ENCODE measurements around the gene ESR1. TPM values are rescaled to one million over a fixed set of nuclear protein-coding genes. Genes with fewer than 3 reads are reported as not detected.

ESR1 gene
- total RNA-seq, 3 donors from 2014 or later = 2.2 to 74.5 (median 67.5) TPM

DNA sequence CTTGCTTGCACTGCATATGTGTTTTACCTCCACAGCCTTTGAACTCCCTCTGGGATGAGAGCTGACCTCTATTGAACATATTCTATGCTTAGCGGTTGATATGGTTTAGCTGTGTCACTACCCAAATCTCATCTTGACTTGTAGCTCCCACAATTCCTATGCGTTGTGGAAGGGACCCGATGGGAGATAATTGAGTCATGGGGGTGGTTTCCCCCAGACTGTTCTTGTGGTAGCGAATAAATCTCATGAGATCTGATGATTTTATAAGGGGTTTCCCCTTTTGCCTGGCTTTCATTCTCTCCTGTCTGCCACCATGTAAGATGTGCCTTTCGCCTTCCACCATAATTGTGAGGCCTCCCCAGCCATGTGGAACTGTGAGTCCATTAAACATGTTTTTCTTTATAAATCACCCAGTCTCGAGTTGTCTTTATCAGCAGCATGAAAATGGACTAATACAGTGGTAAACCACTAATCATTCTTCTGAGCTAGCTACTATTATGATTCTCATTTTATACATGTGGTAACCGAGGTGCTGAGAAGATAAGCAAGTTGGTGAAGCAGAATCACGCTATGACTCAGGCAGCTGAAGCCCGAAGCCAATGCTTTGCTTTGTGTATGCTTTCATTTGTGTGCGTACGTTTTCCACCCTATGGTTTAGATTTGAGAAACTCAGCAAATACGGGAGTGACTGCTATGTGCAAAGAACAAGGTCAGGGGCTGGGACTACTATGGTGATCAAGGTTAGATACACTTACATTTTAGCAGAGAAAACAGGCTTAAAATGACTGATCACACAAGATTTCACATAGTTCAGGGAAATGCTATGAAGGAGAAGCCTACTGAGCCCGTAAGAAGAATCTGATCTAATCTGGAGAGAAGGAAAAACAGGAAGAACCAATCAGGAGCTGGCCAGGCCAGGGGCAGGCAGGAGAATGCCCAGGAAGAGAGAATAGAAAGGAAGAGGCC, 363.5 kb downstream of the ESR1 start:
- no peaks in the 10 kb centered on the region for H3K4me1 ChIP-seq
- no peak for DNase-seq (ENCODE audit: low spot score in 2 of 2)
- peak overlapping the region in 1 of 2 donors; percentile 19 for H3K27ac ChIP-seq
- H3K27me3 ChIP-seq = no peaks in the 10 kb centered on the region
- H3K36me3 ChIP-seq = no peaks in the 10 kb centered on the region
- TF ChIP-seq POLR2A (IDR thresholded peaks at IDR 0.05) (no peak), POLR2AphosphoS5 (IDR thresholded peaks at IDR 0.05) (no peak)
- TF ChIP-seq, protein P1, sequence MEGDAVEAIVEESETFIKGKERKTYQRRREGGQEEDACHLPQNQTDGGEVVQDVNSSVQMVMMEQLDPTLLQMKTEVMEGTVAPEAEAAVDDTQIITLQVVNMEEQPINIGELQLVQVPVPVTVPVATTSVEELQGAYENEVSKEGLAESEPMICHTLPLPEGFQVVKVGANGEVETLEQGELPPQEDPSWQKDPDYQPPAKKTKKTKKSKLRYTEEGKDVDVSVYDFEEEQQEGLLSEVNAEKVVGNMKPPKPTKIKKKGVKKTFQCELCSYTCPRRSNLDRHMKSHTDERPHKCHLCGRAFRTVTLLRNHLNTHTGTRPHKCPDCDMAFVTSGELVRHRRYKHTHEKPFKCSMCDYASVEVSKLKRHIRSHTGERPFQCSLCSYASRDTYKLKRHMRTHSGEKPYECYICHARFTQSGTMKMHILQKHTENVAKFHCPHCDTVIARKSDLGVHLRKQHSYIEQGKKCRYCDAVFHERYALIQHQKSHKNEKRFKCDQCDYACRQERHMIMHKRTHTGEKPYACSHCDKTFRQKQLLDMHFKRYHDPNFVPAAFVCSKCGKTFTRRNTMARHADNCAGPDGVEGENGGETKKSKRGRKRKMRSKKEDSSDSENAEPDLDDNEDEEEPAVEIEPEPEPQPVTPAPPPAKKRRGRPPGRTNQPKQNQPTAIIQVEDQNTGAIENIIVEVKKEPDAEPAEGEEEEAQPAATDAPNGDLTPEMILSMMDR (IDR thresholded peaks at IDR 0.05) = no peak
- intact Hi-C loops (cut with DNase I; ENCODE audit: low total_unique reads) = no loop called here
- H3K9me3 ChIP-seq = no peaks in the 10 kb centered on the region
- no peak overlapping the region for H3K4me3 ChIP-seq

DNA sequence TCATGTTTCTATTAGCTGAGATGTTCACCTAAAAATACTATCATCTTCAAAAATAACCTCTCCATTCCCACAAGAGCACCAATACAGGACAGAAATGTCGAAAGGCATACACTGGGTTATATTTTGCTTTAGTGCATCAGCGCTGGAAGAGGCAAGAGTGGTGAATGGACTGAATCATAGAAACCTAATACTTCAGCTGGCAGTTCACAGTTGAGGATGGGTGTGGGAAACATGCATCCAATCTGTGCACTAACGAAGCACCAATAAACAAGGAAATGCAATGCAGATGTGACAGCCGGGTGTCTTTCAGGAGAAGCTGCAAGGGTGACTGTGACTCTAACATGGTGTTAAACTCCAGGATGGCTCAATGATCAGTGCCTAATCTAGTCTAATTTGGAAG, 365.8 kb downstream of the ESR1 start:
- TF ChIP-seq, protein P1 (IDR thresholded peaks at IDR 0.05) = no peak
- TF ChIP-seq POLR2A (IDR thresholded peaks at IDR 0.05) = no peak
- TF ChIP-seq POLR2AphosphoS5 (IDR thresholded peaks at IDR 0.05) = no peak
- Histone ChIP-seq H3K4me1 (no peaks in the 10 kb centered on the region), H3K4me3 (no peak overlapping the region), H3K9me3 (no peaks in the 10 kb centered on the region), H3K27ac (no peak overlapping the region), H3K27me3 (no peaks in the 10 kb centered on the region), H3K36me3 (no peaks in the 10 kb centered on the region)
- intact Hi-C loops (cut with DNase I; ENCODE audit: low total_unique reads) = no loop called here
- no peak for DNase-seq (ENCODE audit: low spot score in 2 of 2)

DNA sequence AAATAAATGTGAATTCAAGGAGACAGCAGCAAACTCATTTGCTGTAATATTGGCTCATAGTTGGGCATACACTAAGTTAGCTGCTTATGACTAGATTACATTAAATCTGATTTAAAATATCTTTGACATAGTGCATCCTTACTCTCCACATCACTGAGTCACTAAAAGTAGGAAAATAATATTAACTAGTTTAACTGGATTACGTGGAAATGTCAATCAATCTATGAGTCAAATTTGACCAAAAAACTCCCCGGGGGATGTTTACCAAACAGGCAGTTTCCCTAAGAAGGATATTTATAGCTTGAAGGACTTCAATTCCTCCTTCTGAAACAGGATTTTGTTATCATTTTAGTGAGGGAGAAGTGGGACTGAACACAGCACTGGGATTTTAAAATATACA, 366.5 kb downstream of the ESR1 start:
- no peaks in the 10 kb centered on the region for H3K36me3 ChIP-seq
- H3K9me3 ChIP-seq = no peaks in the 10 kb centered on the region
- DNase-seq (ENCODE audit: low spot score in 2 of 2) = no peak

DNA sequence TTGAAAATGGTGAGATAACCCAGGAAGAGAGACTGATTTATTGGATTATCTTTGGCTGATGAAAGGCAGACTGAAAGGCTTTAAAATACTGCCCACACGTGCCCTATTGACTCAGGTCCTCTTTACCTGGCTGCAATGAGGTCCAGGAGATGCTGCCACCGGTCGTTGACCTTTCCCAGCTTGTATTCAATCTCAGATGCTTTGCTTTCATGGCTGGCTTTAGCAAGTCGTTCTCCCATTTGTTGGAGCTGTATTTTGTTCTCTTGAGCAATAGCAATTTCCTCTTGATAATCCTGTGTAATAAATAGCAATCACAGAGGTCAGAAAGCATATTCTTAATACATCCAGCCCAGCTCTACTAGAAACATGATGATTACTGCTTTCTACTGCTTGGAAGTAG, 368.8 kb downstream of the ESR1 start:
- intact Hi-C loops (cut with DNase I; ENCODE audit: low total_unique reads) = no loop called here
- Histone ChIP-seq H3K9me3 (no peaks in the 10 kb centered on the region), H3K27ac (no peak overlapping the region), H3K27me3 (no peaks in the 10 kb centered on the region), H3K4me1 (no peaks in the 10 kb centered on the region), H3K36me3 (no peaks in the 10 kb centered on the region), H3K4me3 (no peak overlapping the region)
- TF ChIP-seq, protein P1 (IDR thresholded peaks at IDR 0.05) = no peak
- no peak for TF ChIP-seq POLR2A (IDR thresholded peaks at IDR 0.05)
- TF ChIP-seq POLR2AphosphoS5 (IDR thresholded peaks at IDR 0.05) = no peak
- no peak for DNase-seq (ENCODE audit: low spot score in 2 of 2)

More for the DNA sequence above, 366.5 kb downstream of the ESR1 start:
- TF ChIP-seq POLR2A (IDR thresholded peaks at IDR 0.05) (no peak), POLR2AphosphoS5 (IDR thresholded peaks at IDR 0.05) (no peak)
- TF ChIP-seq, protein P1 (IDR thresholded peaks at IDR 0.05) = no peak
- H3K27me3 ChIP-seq = no peaks in the 10 kb centered on the region
- no peak overlapping the region for H3K27ac ChIP-seq
- no peaks in the 10 kb centered on the region for H3K4me1 ChIP-seq
- intact Hi-C loops (cut with DNase I; ENCODE audit: low total_unique reads) = no loop called here
- no peak overlapping the region for H3K4me3 ChIP-seq

Measured in breast epithelium (tissue), 4 donors.